AG08395 (cell line): Measurements from ENCODE around the gene CD300A.

Experiments
- DNase-seq: peaks from one replicate; pipeline ENCODE4 v3.0.0; 2012; ENCODE audit warnings: mixed read lengths, low spot score

Gene CD300A

GRCh38 chr17:74439691-74440567 is 26.5 kb upstream of the CD300A start:
- DNase-seq, result no peak

- DNase-seq, result no peak
These were observed 24.9 kb upstream of the CD300A start for GRCh38 chr17:74441537-74441936.

DNA sequence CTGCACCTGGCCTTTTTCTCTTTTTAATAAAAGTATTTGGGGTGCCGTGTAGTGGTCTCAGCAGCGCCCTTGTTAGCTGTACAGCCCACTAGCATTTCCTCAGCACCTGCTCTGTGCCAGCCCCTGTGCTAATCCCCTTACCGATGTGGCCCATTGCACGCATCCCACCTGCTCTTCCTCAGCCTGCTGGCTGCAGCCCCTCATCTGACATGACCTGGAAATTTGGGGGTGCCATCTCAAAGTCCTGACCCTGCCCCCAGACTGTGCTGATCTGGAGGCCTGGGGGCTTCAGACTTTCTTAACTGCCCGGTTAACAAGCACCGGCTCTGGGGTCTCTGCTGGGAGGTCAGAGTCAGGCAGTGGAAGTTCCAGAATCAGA is 24.2 kb upstream of the CD300A start:
- DNase-seq, result no peak

- peak; percentile 62 for DNase-seq
These were observed 23.5 kb upstream of the CD300A start for GRCh38 chr17:74442670-74443515.

GRCh38 chr17:74443516-74444296 is 22.7 kb upstream of the CD300A start:
- DNase-seq, result no peak

- no peak for DNase-seq
These were observed 22.0 kb upstream of the CD300A start for GRCh38 chr17:74444406-74444805.

DNA sequence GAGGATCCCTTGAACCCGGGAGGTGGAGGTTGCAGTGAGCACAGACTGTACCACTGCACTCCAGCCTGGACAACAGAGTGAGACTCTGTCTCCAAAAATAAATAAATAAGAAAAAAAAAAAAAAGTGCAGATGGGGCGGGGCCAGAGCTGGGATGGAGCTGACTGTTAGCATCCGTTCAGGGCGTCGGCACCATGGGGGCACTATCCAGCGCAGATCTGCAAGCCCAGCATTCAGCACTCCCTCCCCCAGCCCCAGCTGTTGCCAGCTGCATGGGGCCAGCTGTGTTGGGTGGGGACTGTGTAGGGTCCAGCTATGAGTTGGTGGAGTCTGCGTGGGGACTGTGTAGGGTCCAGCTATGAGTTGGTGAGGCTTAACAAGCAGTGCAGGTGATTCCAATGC is 21.3 kb upstream of the CD300A start:
- DNase-seq, result no peak

DNA sequence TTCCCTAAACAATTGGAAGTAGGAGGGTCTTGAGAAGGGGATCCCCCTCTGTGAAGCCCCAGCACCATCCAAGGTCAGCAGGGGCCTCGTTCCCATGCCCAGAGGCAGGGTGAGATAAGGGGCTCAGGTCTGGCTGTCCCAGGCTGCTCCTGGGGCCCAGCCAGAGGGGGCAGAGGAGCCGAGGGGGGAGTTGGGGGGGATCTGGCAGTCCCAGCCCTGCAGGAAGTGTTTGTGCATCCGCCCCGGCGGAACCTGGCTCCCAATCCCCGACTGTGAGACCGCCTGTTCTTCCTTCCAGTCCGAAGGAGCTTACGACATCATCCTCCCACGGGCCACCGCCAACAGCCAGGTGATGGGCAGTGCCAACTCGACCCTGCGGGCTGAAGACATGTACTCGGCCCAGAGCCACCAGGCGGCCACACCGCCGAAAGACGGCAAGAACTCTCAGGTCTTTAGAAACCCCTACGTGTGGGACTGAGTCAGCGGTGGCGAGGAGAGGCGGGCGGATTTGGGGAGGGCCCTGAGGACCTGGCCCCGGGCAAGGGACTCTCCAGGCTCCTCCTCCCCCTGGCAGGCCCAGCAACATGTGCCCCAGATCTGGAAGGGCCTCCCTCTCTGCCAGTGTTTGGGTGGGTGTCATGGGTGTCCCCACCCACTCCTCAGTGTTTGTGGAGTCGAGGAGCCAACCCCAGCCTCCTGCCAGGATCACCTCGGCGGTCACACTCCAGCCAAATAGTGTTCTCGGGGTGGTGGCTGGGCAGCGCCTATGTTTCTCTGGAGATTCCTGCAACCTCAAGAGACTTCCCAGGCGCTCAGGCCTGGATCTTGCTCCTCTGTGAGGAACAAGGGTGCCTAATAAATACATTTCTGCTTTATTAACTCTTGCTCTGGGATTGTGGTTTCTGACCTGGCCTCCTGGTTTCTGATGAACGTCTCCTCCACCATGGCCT is 19.6 kb upstream of the CD300A start:
- no peak for DNase-seq

DNA sequence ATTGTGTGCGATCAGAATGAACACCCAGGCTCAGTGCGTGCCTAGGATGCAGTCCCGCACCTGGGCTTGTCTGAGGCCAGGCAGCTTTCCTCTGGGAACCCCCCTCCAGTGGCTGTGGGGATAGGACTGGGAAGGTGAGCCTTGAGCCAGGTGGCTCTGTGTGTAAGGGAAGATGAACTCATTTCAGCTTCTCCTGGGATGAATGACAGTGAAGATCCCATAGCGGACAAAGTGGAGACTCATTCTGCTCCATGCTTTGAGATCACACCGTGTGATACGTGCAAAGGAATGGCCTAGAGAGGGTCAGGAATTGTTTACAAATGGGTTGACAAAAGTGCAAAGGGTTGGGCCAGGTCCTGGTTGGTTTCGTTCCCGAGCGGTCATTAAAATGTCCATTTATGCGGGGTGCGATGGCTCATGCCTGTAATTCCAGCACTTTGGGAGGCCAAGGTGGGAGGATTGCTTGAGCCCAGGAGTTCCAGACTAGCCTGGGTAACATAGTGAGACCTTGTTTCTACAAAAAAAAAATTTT is 18.7 kb upstream of the CD300A start:
- DNase-seq, result no peak

DNA sequence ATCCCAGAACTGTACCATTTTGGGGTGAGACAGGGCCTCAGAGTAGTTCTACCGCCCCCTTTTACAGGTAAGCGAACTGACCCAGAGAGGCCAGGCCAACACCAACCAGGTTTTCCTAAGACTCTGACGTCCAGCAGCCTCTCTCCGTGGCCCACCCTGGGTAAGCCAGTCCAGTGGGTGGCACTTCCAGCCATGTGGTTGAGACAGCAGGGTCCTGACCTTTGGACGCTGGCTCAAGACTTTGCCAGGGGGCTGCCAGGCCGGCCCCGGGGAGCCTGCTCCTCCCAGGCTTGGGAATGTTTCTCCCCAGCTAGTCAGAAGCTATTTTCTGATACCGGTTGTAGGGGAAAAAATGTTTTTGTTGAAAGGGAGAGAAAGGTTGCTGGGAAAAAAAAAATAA is 17.7 kb upstream of the CD300A start:
- no peak for DNase-seq

- DNase-seq, result no peak
These were observed 17.1 kb upstream of the CD300A start for GRCh38 chr17:74449306-74449705.

GRCh38 chr17:74449773-74450172 is 16.7 kb upstream of the CD300A start:
- no peak for DNase-seq

DNA sequence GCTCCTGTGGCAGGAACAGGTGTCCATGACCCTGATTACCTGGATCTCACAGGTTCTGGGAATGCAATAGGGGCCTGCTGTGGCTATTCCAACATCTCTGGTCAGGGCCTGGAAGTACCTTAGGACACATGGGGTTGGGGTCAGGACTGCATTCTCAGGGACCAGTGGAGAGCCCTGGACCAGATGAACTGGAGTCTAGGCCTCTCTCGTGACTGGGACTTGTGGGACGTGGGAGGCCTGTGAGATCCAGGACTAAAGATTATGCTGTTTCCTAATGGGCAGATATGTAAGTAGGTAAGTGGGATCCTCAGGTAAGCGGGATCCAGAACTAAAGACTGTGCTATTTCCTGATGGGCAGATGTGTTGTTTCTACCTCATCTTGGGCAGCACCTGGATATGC is 16.2 kb upstream of the CD300A start:
- DNase-seq, result no peak

GRCh38 chr17:74450925-74451403 is 15.5 kb upstream of the CD300A start:
- no peak for DNase-seq

DNA sequence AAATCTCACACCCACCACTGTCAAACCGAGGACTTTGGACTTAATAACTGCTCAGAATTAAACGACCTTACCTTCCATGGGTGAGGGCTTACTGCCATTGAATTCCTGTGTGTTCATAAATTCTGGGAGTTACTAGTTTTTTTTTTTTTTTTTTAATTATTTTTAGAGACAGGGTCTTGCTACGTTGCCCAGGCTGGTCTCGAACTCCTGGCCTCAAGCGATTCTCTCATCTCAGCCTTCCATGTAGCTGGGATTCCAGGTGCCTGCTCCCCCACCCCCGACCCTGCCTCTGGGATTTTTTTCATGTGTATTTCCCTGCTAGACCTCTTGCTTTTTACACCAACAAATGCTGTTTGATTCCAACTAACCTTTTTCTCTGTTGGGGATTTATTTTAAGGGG is 14.9 kb upstream of the CD300A start:
- DNase-seq, result no peak

GRCh38 chr17:74452033-74452840 is 14.2 kb upstream of the CD300A start:
- no peak for DNase-seq

GRCh38 chr17:74452841-74453661 is 13.4 kb upstream of the CD300A start:
- DNase-seq, result no peak

- DNase-seq, result peak; percentile 97
These were observed 12.7 kb upstream of the CD300A start for GRCh38 chr17:74453665-74454196.
